ENCODE data around the gene C14orf180.

GRCh38 chr14:104634138-104634760 lies 54.7 kb downstream of the C14orf180 start:
- TF ChIP-seq POLR2A (IDR thresholded peaks at IDR 0.05) (no peak), CTCF (IDR thresholded peaks at IDR 0.05) (no peak)
